K562 (cell line): ENCODE measurements around the gene GP1BA. TPM values are rescaled to one million over a fixed set of nuclear protein-coding genes. Genes with fewer than 3 reads are reported as not detected.
A peak's percentile ranks its signal among the peaks of the same experiment; 100 is the strongest.

ENCODE experiments used
- ATAC-seq: fragments of 200-7000 bp; cut with Tn5 transposase; 3 replicates; pipeline ENCODE4 v1.9.1; 2020; ENCODE audit warnings: moderate library complexity
- BruUV-seq: library from RNA; stranded (reverse); fragments of 400-500 nt; replicated peaks from 2 replicates; lab custom pipeline; 2021; lab: Mats Ljungman, UMichigan
- CTCF ChIA-PET: fragments of 300-600 bp; formaldehyde crosslinking; extraction: SDS; loops from one replicate; lab custom pipeline; 2021; ENCODE audit warnings: low intra/inter-chr PET ratio; lab: Yijun Ruan, JAX
- POLR2A ChIA-PET: fragments of 300-600, 350-650 bp; sonication (Branson Sonifier 250); formaldehyde crosslinking; extraction: SDS; loops from one replicate; lab custom pipeline; 2021; ENCODE audit warnings: antibody characterized with exemption, inconsistent platforms; lab: Yijun Ruan, JAX
- DNase-seq, 4 experiments: peaks; one replicate each; pipeline versions ENCODE4 v3.0.0 to v3.0.0-alpha.2; 2011 to 2018; ENCODE audit warnings: low spot score in 3 of 4, mixed read lengths in 3 of 4; ENCODE audit errors: extremely low read depth in 1 of 4
- FAIRE-seq: peaks from 2 replicates; lab custom pipeline; 2011; peaks lifted over from hg19 to GRCh38; lab: Jason Lieb, UNC
- H2AFZ ChIP-seq: 2 replicates; pipeline ENCODE4 v1.6.0; 2011; ENCODE audit warnings: low read depth, low read length, control low read depth, inconsistent platforms
- H3K27ac ChIP-seq: fragments of 200-600 bp; 3 replicates; pipeline ENCODE4 v1.8.0; 2011; ENCODE audit warnings: low read depth, mild to moderate bottlenecking, control low read depth, inconsistent platforms, low read length, moderate library complexity, mixed read lengths; ENCODE audit errors: extremely low read depth
- H3K27me3 ChIP-seq, 2 experiments: fragments of 300-600 bp in 1 of 2; 2 replicates in 1 of 2; 3 replicates in 1 of 2; pipeline versions ENCODE4 v1.6.0 to v1.8.0; 2011; ENCODE audit warnings: inconsistent platforms in 2 of 2, low read length in 2 of 2, mild to moderate bottlenecking in 1 of 2, mixed read lengths in 1 of 2, moderate library complexity in 1 of 2; ENCODE audit not compliant: control insufficient read depth in 2 of 2, insufficient read depth in 2 of 2
- H3K36me3 ChIP-seq: fragments of 300-600 bp; 3 replicates; pipeline ENCODE4 v1.8.0; 2011; ENCODE audit warnings: mild to moderate bottlenecking, low read length, inconsistent platforms; ENCODE audit not compliant: control insufficient read depth, insufficient read depth
- H3K4me1 ChIP-seq, 2 experiments: fragments of 200-600 bp in 1 of 2; replicated peaks in 1 of 2; 2 replicates in 1 of 2; 3 replicates in 1 of 2; pipeline versions ENCODE4 v1.5.1 to v1.8.0; 2011; ENCODE audit warnings: inconsistent platforms in 2 of 2, low read length in 2 of 2, mild to moderate bottlenecking in 1 of 2, mixed read lengths in 1 of 2, moderate library complexity in 1 of 2; ENCODE audit not compliant: control insufficient read depth in 2 of 2, insufficient read depth in 2 of 2
- H3K4me2 ChIP-seq: 2 replicates; pipeline ENCODE4 v1.6.1; 2011; ENCODE audit warnings: low read length, control low read depth, inconsistent platforms, mixed read lengths; ENCODE audit not compliant: insufficient read depth
- H3K4me3 ChIP-seq: fragments of 200-600 bp; sonication (generic), shearing (Covaris generic); 2 replicates; pipeline ENCODE4 v1.5.1; 2016; ENCODE audit warnings: control low read depth, inconsistent platforms
- H3K79me2 ChIP-seq: fragments of 200-600 bp; 3 replicates; pipeline ENCODE4 v1.8.0; 2011; ENCODE audit warnings: low read length, inconsistent platforms; ENCODE audit not compliant: control insufficient read depth, insufficient read depth
- H3K9ac ChIP-seq, 2 experiments: 2 replicates each; pipeline versions ENCODE4 v1.6.0 to v1.6.1; 2011; ENCODE audit warnings: low read depth in 2 of 2, low read length in 2 of 2, control low read depth in 1 of 2, inconsistent platforms in 1 of 2, mild to moderate bottlenecking in 1 of 2, mixed read lengths in 1 of 2; ENCODE audit not compliant: insufficient read depth in 1 of 2
- H3K9me1 ChIP-seq: one replicate; pipeline ENCODE4 v1.6.0; 2011; ENCODE audit warnings: inconsistent platforms, mild to moderate bottlenecking, low read length, moderate library complexity; ENCODE audit not compliant: control insufficient read depth, insufficient read depth
- H3K9me3 ChIP-seq: replicated peaks from 2 replicates; pipeline ENCODE4 v1.5.1; 2011; ENCODE audit warnings: low read depth, low read length, inconsistent platforms; ENCODE audit not compliant: control insufficient read depth, insufficient read depth
- H4K20me1 ChIP-seq: replicated peaks from 2 replicates; pipeline ENCODE4 v1.6.1; 2011; ENCODE audit warnings: low read length, inconsistent platforms, mixed read lengths; ENCODE audit not compliant: control insufficient read depth, insufficient read depth
- ETS2 ChIP-seq: IDR thresholded peaks from 2 replicates; pipeline ENCODE4 v1.6.1; 2016; ENCODE audit warnings: borderline replicate concordance, missing genetic modification characterization, mild to moderate bottlenecking, moderate library complexity, missing compliant biosample characterization; ENCODE audit not compliant: poor library complexity, severe bottlenecking
- KDM5B ChIP-seq: fragments of 200-600 bp; sonication (generic); IDR thresholded peaks from 2 replicates; pipeline ENCODE4 v1.6.1; 2012; ENCODE audit warnings: low read depth, mild to moderate bottlenecking, moderate library complexity, low read length, control low read depth, inconsistent platforms; ENCODE audit not compliant: insufficient replicate concordance
- ZSCAN29 ChIP-seq: fragments of 450-650 bp; IDR thresholded peaks from 2 replicates; pipeline ENCODE4 v1.6.1; 2017
- WGBS: fragments of 100-300 bp; shearing (Covaris generic); methylation state at CpG from one replicate; pipeline ENCODE4 v1.1.6; 2016; ENCODE audit warnings: low coverage, mixed read lengths; ENCODE audit not compliant: insufficient coverage; ENCODE audit errors: missing lambda C conversion rate; 5-methylcytosine and 5-hydroxymethylcytosine counted together
- in situ Hi-C: fragments of 300-500 bp; cut with MboI; formaldehyde crosslinking; loops from 4 replicates; pipeline ENCODE4 v1.15.0; 2018; ENCODE audit warnings: inconsistent platforms, mixed read lengths
- intact Hi-C: fragments of 100-400 bp; cut with micrococcal nuclease; formaldehyde crosslinking; loops from 2 replicates; pipeline ENCODE4 v1.14.2; 2022
- polyA plus RNA-seq, 8 experiments: library from polyadenylated mRNA; depleted of rRNA in 4 of 8; stranded (reverse) in 5 of 8; unstranded in 3 of 8; fragments of >200 nt; fragmentation: Nextera tagmentation in 2 of 8; fragmentation: Illumina TruSeq in 1 of 8; extraction: Ambion mirVana in 2 of 8; extraction: Trizol in 1 of 8; gene quantifications; 2 replicates each; pipeline versions ENCODE4 v1.2.1 to v1.2.3, GENCODE V29; 2011 to 2014; ENCODE audit warnings: inconsistent platforms in 1 of 8, missing spikeins in 1 of 8
- total RNA-seq, 7 experiments: library from RNA; depleted of rRNA in 6 of 7; stranded (reverse); fragments of >200 nt in 6 of 7; fragmentation: Illumina TruSeq in 2 of 7; extraction: Trizol in 2 of 7; gene quantifications; 2 replicates each; pipeline versions ENCODE4 v1.2.1 to v1.2.3, GENCODE V29; 2011 to 2021; ENCODE audit warnings: low replicate concordance in 1 of 7
- TF ChIP-seq, protein P1 (sequence below), 2 experiments: fragments of 450-650 bp in 1 of 2; sonication (generic) in 1 of 2; formaldehyde crosslinking in 1 of 2; IDR thresholded peaks; 2 replicates each; pipeline versions ENCODE4 v1.7.1 to v1.9.0; 2016 to 2022; ENCODE audit warnings: inconsistent platforms in 1 of 2, mild to moderate bottlenecking in 1 of 2, missing genetic modification reagents in 1 of 2

GP1BA gene
- total and polyA plus RNA-seq, 9 of the 15 experiments (the other 6 are each of a cell fraction or from before 2014, with no cell fraction given) = 0.01 TPM; not detected in 8

- POLR2A ChIA-PET = interaction anchor here (0.6 to 1.6 kb wide), 5 partner anchors 11 to 63 kb away, joined by 3 to 20 read pairs (median 3); partner anchors contain the start of genes ENO3 and PFN1
- 49% methylated on average over 16 of the region's 19 CpGs for WGBS
- FAIRE-seq = no peak
- H3K9me1 ChIP-seq = no peaks in the 10 kb centered on the region
- intact Hi-C loops = no loop called here
- H4K20me1 ChIP-seq = no peaks in the 10 kb centered on the region
- peak overlapping the region; percentile 64 for H2AFZ ChIP-seq
- no peaks in the 10 kb centered on the region for H3K27me3 ChIP-seq
- CTCF ChIA-PET = no interaction called here
- TF ChIP-seq KDM5B (peak; percentile 9), ETS2 (no peak), ZSCAN29 (0 out of 2 replicates have a peak, but pooled peaks have one; percentile 12)
- TF ChIP-seq, protein P1, sequence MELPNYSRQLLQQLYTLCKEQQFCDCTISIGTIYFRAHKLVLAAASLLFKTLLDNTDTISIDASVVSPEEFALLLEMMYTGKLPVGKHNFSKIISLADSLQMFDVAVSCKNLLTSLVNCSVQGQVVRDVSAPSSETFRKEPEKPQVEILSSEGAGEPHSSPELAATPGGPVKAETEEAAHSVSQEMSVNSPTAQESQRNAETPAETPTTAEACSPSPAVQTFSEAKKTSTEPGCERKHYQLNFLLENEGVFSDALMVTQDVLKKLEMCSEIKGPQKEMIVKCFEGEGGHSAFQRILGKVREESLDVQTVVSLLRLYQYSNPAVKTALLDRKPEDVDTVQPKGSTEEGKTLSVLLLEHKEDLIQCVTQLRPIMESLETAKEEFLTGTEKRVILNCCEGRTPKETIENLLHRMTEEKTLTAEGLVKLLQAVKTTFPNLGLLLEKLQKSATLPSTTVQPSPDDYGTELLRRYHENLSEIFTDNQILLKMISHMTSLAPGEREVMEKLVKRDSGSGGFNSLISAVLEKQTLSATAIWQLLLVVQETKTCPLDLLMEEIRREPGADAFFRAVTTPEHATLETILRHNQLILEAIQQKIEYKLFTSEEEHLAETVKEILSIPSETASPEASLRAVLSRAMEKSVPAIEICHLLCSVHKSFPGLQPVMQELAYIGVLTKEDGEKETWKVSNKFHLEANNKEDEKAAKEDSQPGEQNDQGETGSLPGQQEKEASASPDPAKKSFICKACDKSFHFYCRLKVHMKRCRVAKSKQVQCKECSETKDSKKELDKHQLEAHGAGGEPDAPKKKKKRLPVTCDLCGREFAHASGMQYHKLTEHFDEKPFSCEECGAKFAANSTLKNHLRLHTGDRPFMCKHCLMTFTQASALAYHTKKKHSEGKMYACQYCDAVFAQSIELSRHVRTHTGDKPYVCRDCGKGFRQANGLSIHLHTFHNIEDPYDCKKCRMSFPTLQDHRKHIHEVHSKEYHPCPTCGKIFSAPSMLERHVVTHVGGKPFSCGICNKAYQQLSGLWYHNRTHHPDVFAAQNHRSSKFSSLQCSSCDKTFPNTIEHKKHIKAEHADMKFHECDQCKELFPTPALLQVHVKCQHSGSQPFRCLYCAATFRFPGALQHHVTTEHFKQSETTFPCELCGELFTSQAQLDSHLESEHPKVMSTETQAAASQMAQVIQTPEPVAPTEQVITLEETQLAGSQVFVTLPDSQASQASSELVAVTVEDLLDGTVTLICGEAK (IDR thresholded peaks at IDR 0.05) = 0 out of 2 replicates have a peak, but pooled peaks have one; percentile 28
- TF ChIP-seq, protein P1 (CRISPR knock-in tag; IDR thresholded peaks at IDR 0.05) = no peak
- H3K36me3 ChIP-seq = peaks cover 52% of the 10 kb centered on the region
- ATAC-seq = peak; percentile 1; the same call in 2 of the 3 replicates
- BruUV-seq = TSS peak; percentile 21
- H3K4me1 ChIP-seq = peaks cover 13 to 32% of the 10 kb centered on the region in 2 experiments; a peak in 4 of 5 replicates
- peak overlapping the region; percentile 96 for H3K4me3 ChIP-seq
- H3K79me2 ChIP-seq = peaks cover 53% of the 10 kb centered on the region
- peak in 2 of 4 experiments; percentile 7 to 25 for DNase-seq
- in situ Hi-C loops = no loop called here
- H3K4me2 ChIP-seq = peak overlapping the region; percentile 96
- H3K9ac ChIP-seq = peak overlapping the region; percentile 95 to 98
- no peaks in the 10 kb centered on the region for H3K9me3 ChIP-seq
- peak overlapping the region; percentile 90 for H3K27ac ChIP-seq
Measured at GRCh38 chr17:4938688-4939545, 6.8 kb downstream of the GP1BA start.
